H1 (cell line): ENCODE measurements around the gene DNM2. TPM values are rescaled to one million over a fixed set of nuclear protein-coding genes. Genes with fewer than 3 reads are reported as not detected.
A peak's percentile ranks its signal among the peaks of the same experiment; 100 is the strongest.

Source experiments
- ATF2 ChIP-seq: IDR thresholded peaks from 2 replicates; pipeline ENCODE4 v1.6.1; 2012; ENCODE audit warnings: low read length, inconsistent platforms
- CBX8 ChIP-seq: fragments of 300-800, 300-1000 bp; sonication (generic); IDR thresholded peaks from 2 replicates; pipeline ENCODE4 v1.7.1; 2016; ENCODE audit warnings: low read depth, low read length, borderline replicate concordance
- CHD1 ChIP-seq: IDR thresholded peaks from 2 replicates; pipeline ENCODE4 v1.6.1; 2012; ENCODE audit warnings: low read depth, low read length, improper control_type of control experiment
- CHD2 ChIP-seq: IDR thresholded peaks from 2 replicates; pipeline ENCODE4 v1.6.1; 2012; ENCODE audit warnings: low read length, improper control_type of control experiment
- CREB1 ChIP-seq: IDR thresholded peaks from 2 replicates; pipeline ENCODE4 v1.6.1; 2012; ENCODE audit warnings: inconsistent platforms
- NRF1 ChIP-seq: IDR thresholded peaks from 2 replicates; pipeline ENCODE4 v1.6.1; 2011; ENCODE audit warnings: mild to moderate bottlenecking, low read depth, low read length, improper control_type of control experiment
- POLR2A ChIP-seq, 2 experiments: IDR thresholded peaks; 1 replicate in 1 of 2; 2 replicates in 1 of 2; pipeline ENCODE4 v1.6.1; 2011; ENCODE audit warnings: low read depth in 2 of 2, low read length in 2 of 2, mild to moderate bottlenecking in 2 of 2; ENCODE audit errors: control extremely low read depth in 1 of 2
- POU5F1 ChIP-seq: IDR thresholded peaks from 2 replicates; pipeline ENCODE4 v1.6.1; 2011; ENCODE audit warnings: low read depth, mild to moderate bottlenecking, low read length, moderate library complexity
- RBBP5 ChIP-seq: IDR thresholded peaks from 2 replicates; pipeline ENCODE4 v1.7.1; 2012; ENCODE audit warnings: low read depth, mild to moderate bottlenecking, inconsistent platforms, low read length, moderate library complexity, borderline replicate concordance
- SIN3A ChIP-seq, 2 experiments: IDR thresholded peaks in 1 of 2; conservative IDR thresholded peaks in 1 of 2; 2 replicates each; pipeline ENCODE4 v1.6.1; 2011 to 2012; ENCODE audit warnings: low read length in 2 of 2, improper control_type of control experiment in 1 of 2, low read depth in 1 of 2, mild to moderate bottlenecking in 1 of 2
- SIX5 ChIP-seq: IDR thresholded peaks from 2 replicates; pipeline ENCODE4 v1.6.1; 2011; ENCODE audit warnings: mild to moderate bottlenecking, low read depth, low read length
- SP1 ChIP-seq: IDR thresholded peaks from 2 replicates; pipeline ENCODE4 v1.6.1; 2011; ENCODE audit warnings: low read depth, low read length
- SP2 ChIP-seq: IDR thresholded peaks from 2 replicates; pipeline ENCODE4 v1.6.1; 2012; ENCODE audit warnings: mild to moderate bottlenecking, low read length, inconsistent platforms
- SRF ChIP-seq: IDR thresholded peaks from 2 replicates; pipeline ENCODE4 v1.6.1; 2011; ENCODE audit warnings: mild to moderate bottlenecking, low read depth, low read length, moderate library complexity
- TAF1 ChIP-seq: IDR thresholded peaks from 2 replicates; pipeline ENCODE4 v1.6.1; 2011; ENCODE audit warnings: mild to moderate bottlenecking, low read depth, low read length
- polyA plus RNA-seq, 7 experiments: library from polyadenylated mRNA; depleted of rRNA in 3 of 7; stranded (reverse) in 5 of 7; unstranded in 2 of 7; fragments of >200 nt in 5 of 7; fragments of 200-250 nt in 2 of 7; gene quantifications; 1 replicate in 5 of 7; 2 replicates in 1 of 7; 4 replicates in 1 of 7; pipeline versions ENCODE4 v1.2.1 to v1.2.3, GENCODE V29; 2011 to 2013; ENCODE audit warnings: missing spikeins in 2 of 7, mixed read lengths in 2 of 7
- total RNA-seq: library from RNA; stranded (reverse); fragmentation: NEBNext Ultra II Directional; extraction: Animal tissue kit (Norgen Biotek cat#: 25700); gene quantifications from 2 replicates; pipeline ENCODE4 v1.2.1, GENCODE V29; 2021
- TF ChIP-seq, protein P1 (sequence below), 3 experiments: IDR thresholded peaks; 1 replicate in 2 of 3; 2 replicates in 1 of 3; pipeline versions ENCODE4 v1.5.1 to v1.6.1; 2011; ENCODE audit warnings: low read length in 3 of 3, mild to moderate bottlenecking in 3 of 3, inconsistent platforms in 2 of 3, low read depth in 1 of 3, moderate library complexity in 1 of 3; ENCODE audit not compliant: insufficient read depth in 1 of 3; ENCODE audit errors: control extremely low read depth in 1 of 3
- TF ChIP-seq, protein P2 (sequence below): IDR thresholded peaks from 2 replicates; pipeline ENCODE4 v1.6.1; 2012; ENCODE audit warnings: inconsistent platforms

DNM2 gene
- total and polyA plus RNA-seq, 2 of the 8 experiments (the other 6 are each of a cell fraction or from before 2014, with no cell fraction given): 61.9 to 120 TPM

- peak in 1 of 2 experiments; percentile 40; a peak in 1 of 3 replicates for TF ChIP-seq POLR2A (IDR thresholded peaks at IDR 0.05; ENCODE audit: control extremely low read depth in 1 of 2, low read depth in 2 of 2, low read length in 2 of 2)
- TF ChIP-seq POU5F1: no peak
- TF ChIP-seq CHD1: no peak
- 0 out of 2 replicates have a peak, but pooled peaks have one; percentile 47 for TF ChIP-seq ATF2
- peak; percentile 73 for TF ChIP-seq CREB1
- TF ChIP-seq SIN3A (conservative IDR thresholded peaks at IDR 0.05 in 1 of 2, IDR thresholded peaks at IDR 0.05 in 1 of 2; ENCODE audit: low read depth in 1 of 2, low read length in 2 of 2): peak in 1 of 2 experiments; percentile 81; a peak in 1 of 4 replicates
- peak; percentile 98 for TF ChIP-seq CHD2
- TF ChIP-seq, protein P1, sequence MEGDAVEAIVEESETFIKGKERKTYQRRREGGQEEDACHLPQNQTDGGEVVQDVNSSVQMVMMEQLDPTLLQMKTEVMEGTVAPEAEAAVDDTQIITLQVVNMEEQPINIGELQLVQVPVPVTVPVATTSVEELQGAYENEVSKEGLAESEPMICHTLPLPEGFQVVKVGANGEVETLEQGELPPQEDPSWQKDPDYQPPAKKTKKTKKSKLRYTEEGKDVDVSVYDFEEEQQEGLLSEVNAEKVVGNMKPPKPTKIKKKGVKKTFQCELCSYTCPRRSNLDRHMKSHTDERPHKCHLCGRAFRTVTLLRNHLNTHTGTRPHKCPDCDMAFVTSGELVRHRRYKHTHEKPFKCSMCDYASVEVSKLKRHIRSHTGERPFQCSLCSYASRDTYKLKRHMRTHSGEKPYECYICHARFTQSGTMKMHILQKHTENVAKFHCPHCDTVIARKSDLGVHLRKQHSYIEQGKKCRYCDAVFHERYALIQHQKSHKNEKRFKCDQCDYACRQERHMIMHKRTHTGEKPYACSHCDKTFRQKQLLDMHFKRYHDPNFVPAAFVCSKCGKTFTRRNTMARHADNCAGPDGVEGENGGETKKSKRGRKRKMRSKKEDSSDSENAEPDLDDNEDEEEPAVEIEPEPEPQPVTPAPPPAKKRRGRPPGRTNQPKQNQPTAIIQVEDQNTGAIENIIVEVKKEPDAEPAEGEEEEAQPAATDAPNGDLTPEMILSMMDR (IDR thresholded peaks at IDR 0.05; ENCODE audit: control extremely low read depth in 1 of 3, insufficient read depth in 1 of 3, low read depth in 1 of 3, low read length in 3 of 3): peak; percentile 72 to 96 (median 78)
- no peak for TF ChIP-seq CBX8
- TF ChIP-seq SIX5: peak; percentile 91
- peak; percentile 100 for TF ChIP-seq SP2
- peak; percentile 64; the same call in 1 of the 2 replicates for TF ChIP-seq TAF1
- TF ChIP-seq, protein P2, sequence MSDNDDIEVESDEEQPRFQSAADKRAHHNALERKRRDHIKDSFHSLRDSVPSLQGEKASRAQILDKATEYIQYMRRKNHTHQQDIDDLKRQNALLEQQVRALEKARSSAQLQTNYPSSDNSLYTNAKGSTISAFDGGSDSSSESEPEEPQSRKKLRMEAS: peak; percentile 29; the same call in 1 of the 2 replicates
- TF ChIP-seq NRF1: no peak
- peak; percentile 48; the same call in 1 of the 2 replicates for TF ChIP-seq SRF
- no peak for TF ChIP-seq RBBP5
- peak; percentile 100 for TF ChIP-seq SP1
Observed at GRCh38 chr19:10717356-10718204, at the start of gene DNM2 (continued).
